LNCAP (cell line): ENCODE measurements around the gene FAM110C.

Experiments used
- CTCF ChIP-seq: fragments of 450-650 bp; IDR thresholded peaks from 2 replicates; pipeline ENCODE4 v1.5.1; 2017; ENCODE audit warnings: mild to moderate bottlenecking

The FAM110C gene

GRCh38 chr2:36318-36717 is 10.0 kb downstream of the FAM110C start:
- no peak for TF ChIP-seq CTCF

DNA sequence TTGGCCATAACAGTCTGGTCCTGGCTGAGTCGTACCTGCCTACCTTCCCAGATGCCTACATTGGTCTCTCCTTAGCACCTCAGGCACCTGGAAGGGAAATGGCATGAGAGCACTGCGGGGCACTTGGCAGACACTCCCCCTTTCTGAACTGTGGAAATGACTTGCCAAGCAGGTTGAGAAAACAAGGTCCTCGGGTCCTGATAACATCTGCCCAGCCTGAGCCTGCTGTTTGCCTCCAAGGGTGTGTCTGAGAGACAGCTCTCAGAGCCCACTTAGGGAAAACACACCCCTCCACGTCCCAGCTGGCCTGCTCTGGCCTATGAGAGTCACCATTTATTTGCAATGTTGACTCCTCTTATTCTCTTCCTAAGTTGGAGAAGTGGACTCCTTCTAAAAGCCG is 10.5 kb downstream of the FAM110C start:
- TF ChIP-seq CTCF: no peak

GRCh38 chr2:33620-34019 is 12.7 kb downstream of the FAM110C start:
- TF ChIP-seq CTCF: no peak

DNA sequence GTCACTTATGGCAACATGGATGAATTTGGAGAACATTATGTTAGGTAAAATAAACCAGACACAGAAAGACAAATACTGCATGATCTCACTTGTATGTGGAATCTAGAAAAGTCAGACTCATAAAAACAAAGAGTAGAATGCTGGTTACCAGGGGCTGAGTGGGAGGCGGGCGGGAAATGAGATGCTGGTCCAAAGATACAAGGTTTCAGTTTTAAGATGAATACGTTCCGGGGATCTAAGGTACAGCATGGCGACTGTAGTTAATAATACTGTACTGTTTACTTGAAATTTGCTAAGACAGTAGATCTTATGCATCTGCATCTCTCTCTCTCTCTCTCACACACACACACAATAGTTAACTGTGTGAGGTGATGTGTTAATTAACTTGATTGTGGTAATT is 14.2 kb downstream of the FAM110C start:
- no peak for TF ChIP-seq CTCF

DNA sequence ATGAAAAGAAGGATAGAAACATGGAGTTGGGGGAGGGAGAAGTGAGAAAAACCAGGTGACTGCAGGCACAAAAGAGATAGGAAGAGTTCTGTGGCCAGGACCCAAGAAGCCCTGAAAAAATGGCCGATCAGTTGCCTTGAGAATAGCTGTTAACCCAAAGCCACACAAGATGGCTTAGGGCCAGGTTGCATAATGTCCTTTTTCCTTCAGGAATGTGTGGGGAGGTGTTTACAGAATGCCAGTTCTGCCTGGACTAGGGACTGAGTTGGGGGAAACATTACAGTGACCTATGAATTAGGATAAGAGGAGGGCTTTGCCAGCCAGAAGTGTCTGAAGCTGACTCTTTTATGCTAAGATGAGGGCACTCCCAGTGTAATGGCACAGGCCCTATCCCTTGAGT is 17.1 kb downstream of the FAM110C start:
- no peak for TF ChIP-seq CTCF

DNA sequence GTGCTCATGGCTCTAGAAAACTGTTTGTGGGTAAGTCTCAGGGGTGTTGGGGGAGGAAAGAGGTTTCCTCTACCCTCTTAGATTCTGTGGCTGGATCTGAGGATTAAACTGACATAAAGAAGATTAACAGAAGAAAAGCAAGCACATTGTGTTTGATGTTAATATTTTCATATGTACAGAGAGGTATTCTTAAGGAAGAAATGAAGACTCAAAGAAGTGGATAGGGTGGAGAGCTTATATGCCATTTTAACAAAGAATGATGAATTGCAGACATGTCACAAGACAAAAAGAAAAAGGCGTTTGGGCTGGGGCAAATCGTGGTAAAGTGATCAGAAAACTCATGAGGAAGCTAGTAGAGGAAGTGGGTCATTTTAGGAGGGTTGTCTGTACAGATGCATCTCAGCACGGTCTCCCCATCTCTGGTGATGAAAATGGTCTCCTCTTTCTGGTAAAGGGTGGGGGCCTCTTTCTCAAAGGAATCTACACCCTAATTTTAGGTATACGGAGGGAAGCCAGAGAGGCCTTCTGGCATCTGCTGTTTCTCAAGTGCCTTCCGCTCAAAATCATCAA is 17.8 kb downstream of the FAM110C start:
- TF ChIP-seq CTCF: no peak

- TF ChIP-seq CTCF: no peak
These were observed 19.4 kb downstream of the FAM110C start for GRCh38 chr2:26891-27290.

DNA sequence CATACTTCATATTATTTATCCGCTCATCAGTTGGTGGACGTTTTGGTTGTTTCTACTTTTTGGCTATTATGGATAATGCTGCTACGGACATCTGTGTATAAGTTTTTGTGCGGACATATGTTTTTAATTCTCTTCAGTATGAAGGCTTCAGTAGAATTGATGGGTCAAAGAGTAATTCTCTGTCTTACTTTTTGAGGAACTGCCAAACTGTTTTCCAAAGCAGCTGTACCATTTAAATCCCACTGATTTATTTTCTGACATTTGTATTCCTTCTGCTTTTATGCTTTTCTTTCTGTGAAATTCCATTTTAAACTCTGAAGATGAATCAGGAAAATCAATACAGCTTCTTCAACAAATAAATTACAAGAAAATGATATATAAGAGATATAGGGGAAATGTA is 20.8 kb downstream of the FAM110C start:
- no peak for TF ChIP-seq CTCF
